Mesenchymal stem cell (in vitro differentiated cells and primary cell): ENCODE measurements around the gene CYTH1.
A peak's percentile ranks its signal among the peaks of the same experiment; 100 is the strongest.

Experiments used
- DNase-seq: peaks from one replicate; pipeline ENCODE4 v3.0.0-alpha.2; 2013
- H2AFZ ChIP-seq: one replicate; pipeline ENCODE4 v1.6.1; 2013; ENCODE audit warnings: low read depth, mild to moderate bottlenecking, control low read depth, inconsistent platforms, low read length, moderate library complexity
- H2AK5ac ChIP-seq: 2 replicates; pipeline ENCODE4 v1.6.1; 2013; ENCODE audit warnings: low read length, moderate library complexity, mild to moderate bottlenecking, inconsistent platforms; ENCODE audit not compliant: severe bottlenecking
- H2BK120ac ChIP-seq: one replicate; pipeline ENCODE4 v1.6.1; 2013; ENCODE audit warnings: low read depth, mild to moderate bottlenecking, inconsistent platforms, low read length, moderate library complexity
- H2BK12ac ChIP-seq, 2 experiments: one replicate each; pipeline ENCODE4 v1.6.1; 2013; ENCODE audit warnings: inconsistent platforms in 2 of 2, low read length in 2 of 2, mild to moderate bottlenecking in 2 of 2, moderate library complexity in 2 of 2, control low read depth in 1 of 2
- H2BK15ac ChIP-seq: one replicate; pipeline ENCODE4 v1.6.1; 2013; ENCODE audit warnings: mild to moderate bottlenecking, low read depth, inconsistent platforms; ENCODE audit not compliant: poor library complexity, severe bottlenecking
- H2BK5ac ChIP-seq: 2 replicates; pipeline ENCODE4 v1.6.1; 2013; ENCODE audit warnings: low read depth, mild to moderate bottlenecking, low read length, control low read depth, inconsistent platforms; ENCODE audit not compliant: poor library complexity, severe bottlenecking
- H3K14ac ChIP-seq, 2 experiments: one replicate each; pipeline ENCODE4 v1.6.1; 2013; ENCODE audit warnings: inconsistent platforms in 2 of 2, low read length in 2 of 2, control low read depth in 1 of 2, mild to moderate bottlenecking in 1 of 2, moderate library complexity in 1 of 2
- H3K18ac ChIP-seq, 2 experiments: one replicate each; pipeline ENCODE4 v1.6.1; 2013; ENCODE audit warnings: inconsistent platforms in 2 of 2, low read length in 2 of 2, control low read depth in 1 of 2, low read depth in 1 of 2, mild to moderate bottlenecking in 1 of 2
- H3K23ac ChIP-seq, 2 experiments: one replicate each; pipeline ENCODE4 v1.6.1; 2013; ENCODE audit warnings: inconsistent platforms in 2 of 2, low read length in 2 of 2, mild to moderate bottlenecking in 2 of 2, moderate library complexity in 2 of 2, control low read depth in 1 of 2
- H3K27ac ChIP-seq: 2 replicates; pipeline ENCODE4 v1.5.1; 2013; ENCODE audit warnings: mild to moderate bottlenecking, moderate library complexity, low read length, control low read depth, inconsistent platforms; ENCODE audit not compliant: poor library complexity, severe bottlenecking
- H3K27me3 ChIP-seq, 2 experiments: 2 replicates each; pipeline versions ENCODE4 v1.6.1 to v1.7.0; 2013; ENCODE audit warnings: low read length in 2 of 2, mild to moderate bottlenecking in 2 of 2, moderate library complexity in 2 of 2, control low read depth in 1 of 2, inconsistent platforms in 1 of 2; ENCODE audit not compliant: control insufficient read depth in 1 of 2, insufficient read depth in 1 of 2
- H3K36me3 ChIP-seq, 2 experiments: 2 replicates each; pipeline versions ENCODE4 v1.6.1 to v1.7.0; 2013; ENCODE audit warnings: low read length in 2 of 2, control low read depth in 1 of 2, inconsistent platforms in 1 of 2, low read depth in 1 of 2, mild to moderate bottlenecking in 1 of 2; ENCODE audit not compliant: insufficient read depth in 2 of 2, control insufficient read depth in 1 of 2
- H3K4ac ChIP-seq, 2 experiments: one replicate each; pipeline ENCODE4 v1.6.1; 2013; ENCODE audit warnings: inconsistent platforms in 2 of 2, low read length in 2 of 2, mild to moderate bottlenecking in 2 of 2, moderate library complexity in 2 of 2, control low read depth in 1 of 2, low read depth in 1 of 2
- H3K4me1 ChIP-seq: 2 replicates; pipeline ENCODE4 v1.6.1; 2013; ENCODE audit warnings: low read depth, low read length, control low read depth; ENCODE audit not compliant: control insufficient read depth, insufficient read depth
- H3K4me2 ChIP-seq: 2 replicates; pipeline ENCODE4 v1.6.1; 2013; ENCODE audit warnings: low read length, mild to moderate bottlenecking, inconsistent platforms; ENCODE audit not compliant: poor library complexity, severe bottlenecking
- H3K4me3 ChIP-seq, 2 experiments: 2 replicates each; pipeline versions ENCODE4 v1.5.1 to v1.7.0; 2013; ENCODE audit warnings: low read length in 2 of 2, mild to moderate bottlenecking in 2 of 2, control low read depth in 1 of 2, low read depth in 1 of 2; ENCODE audit not compliant: insufficient read depth in 1 of 2
- H3K79me1 ChIP-seq: replicated peaks from 2 replicates; pipeline ENCODE4 v1.6.1; 2013; ENCODE audit warnings: mild to moderate bottlenecking, control low read depth, low read length, inconsistent platforms; ENCODE audit not compliant: poor library complexity, severe bottlenecking
- H3K9ac ChIP-seq: 2 replicates; pipeline ENCODE4 v1.7.0; 2013; ENCODE audit warnings: mild to moderate bottlenecking, low read length, moderate library complexity
- H3K9me3 ChIP-seq: 2 replicates; pipeline ENCODE4 v1.7.0; 2013; ENCODE audit warnings: mild to moderate bottlenecking, low read length; ENCODE audit not compliant: control insufficient read depth
- H4K8ac ChIP-seq: one replicate; pipeline ENCODE4 v1.6.1; 2013; ENCODE audit warnings: inconsistent platforms, mild to moderate bottlenecking, low read length, moderate library complexity
- H4K91ac ChIP-seq: one replicate; pipeline ENCODE4 v1.6.1; 2013; ENCODE audit warnings: mild to moderate bottlenecking, low read length, inconsistent platforms
- WGBS: methylation state at CpG from one replicate; pipeline ENCODE4 v1.1.7; 2013; ENCODE audit warnings: mixed read lengths; 5-methylcytosine and 5-hydroxymethylcytosine counted together

Gene CYTH1

DNA sequence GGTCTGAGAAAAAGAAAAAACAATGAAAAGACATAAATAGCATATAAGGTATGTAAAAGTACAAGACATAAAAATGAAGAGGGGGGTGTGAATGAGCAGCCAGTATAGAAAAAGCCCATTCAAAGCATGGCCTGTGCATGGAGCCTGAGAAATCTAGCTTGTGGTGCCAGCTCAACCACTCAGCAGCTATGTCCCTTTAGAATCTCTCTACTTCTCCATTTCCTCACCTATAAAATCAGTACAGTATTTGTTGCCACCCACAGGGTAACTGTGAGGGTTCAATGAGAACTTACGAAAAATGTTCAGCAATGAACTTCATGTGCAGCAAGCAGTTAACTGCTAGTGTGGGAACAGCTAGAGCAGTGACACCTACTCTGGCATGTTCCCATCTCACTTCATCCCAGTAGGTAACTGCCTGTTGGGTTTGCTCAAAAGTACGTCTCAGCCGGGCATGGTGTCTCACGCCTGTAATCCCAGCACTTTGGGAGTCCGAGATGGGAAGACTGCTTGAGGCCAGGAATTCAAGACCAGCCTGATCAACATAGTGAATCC lies 15.3 kb downstream of the CYTH1 start:
- peaks cover 0 to 4% of the 10 kb centered on the region in 2 experiments for H3K36me3 ChIP-seq
- H2AK5ac ChIP-seq = no peak overlapping the region
- no peak overlapping the region for H2BK120ac ChIP-seq
- H4K8ac ChIP-seq = no peak overlapping the region
- no peak overlapping the region for H3K18ac ChIP-seq
- no peak overlapping the region for H4K91ac ChIP-seq
- no peak overlapping the region for H3K4me3 ChIP-seq
- H3K27me3 ChIP-seq = no peaks in the 10 kb centered on the region
- H2BK12ac ChIP-seq = no peak overlapping the region
- no peak for DNase-seq
- H3K27ac ChIP-seq = no peak overlapping the region
- peak overlapping the region; percentile 3 for H3K9ac ChIP-seq
- peaks cover 31% of the 10 kb centered on the region for H3K79me1 ChIP-seq
- H3K4me1 ChIP-seq = peaks cover 4% of the 10 kb centered on the region
- no peak overlapping the region for H2BK5ac ChIP-seq
- H3K23ac ChIP-seq = no peak overlapping the region
- H2BK15ac ChIP-seq = no peak overlapping the region
- H2AFZ ChIP-seq = no peak overlapping the region
- H3K4ac ChIP-seq = no peak overlapping the region
- WGBS = 96% methylated on average over 5 of the region's 5 CpGs
- H3K14ac ChIP-seq = no peak overlapping the region
- no peak overlapping the region for H3K4me2 ChIP-seq
- no peaks in the 10 kb centered on the region for H3K9me3 ChIP-seq

DNA sequence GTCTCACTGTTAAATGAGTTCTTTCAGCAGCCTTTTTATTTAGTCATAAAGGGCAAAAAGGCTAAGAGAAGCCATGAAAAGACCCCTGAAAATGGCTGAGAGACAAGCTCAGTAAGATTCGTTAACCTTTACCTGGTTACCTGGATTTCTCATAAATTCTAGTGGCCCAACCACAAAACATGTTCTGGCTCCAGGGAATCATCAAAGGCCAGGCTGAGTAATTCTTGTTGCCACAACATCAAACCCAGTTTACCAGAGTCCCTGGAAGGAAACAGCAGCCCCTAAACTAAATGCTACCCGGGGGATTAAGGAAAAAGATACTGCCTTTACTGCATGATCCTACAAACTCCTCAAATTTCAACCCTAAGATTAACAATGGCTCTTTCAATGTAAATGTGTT lies 15.8 kb downstream of the CYTH1 start:
- peaks cover 4% of the 10 kb centered on the region for H3K4me1 ChIP-seq
- no peak overlapping the region for H3K27ac ChIP-seq
- no peak overlapping the region for H3K4me3 ChIP-seq
- no peak overlapping the region for H3K4ac ChIP-seq
- H4K8ac ChIP-seq = no peak overlapping the region
- no peak overlapping the region for H3K14ac ChIP-seq
- no peak overlapping the region for H2AK5ac ChIP-seq
- no peak overlapping the region for H2BK12ac ChIP-seq
- DNase-seq = no peak
- no peak overlapping the region for H2AFZ ChIP-seq
- H3K79me1 ChIP-seq = peaks cover 30% of the 10 kb centered on the region
- no peak overlapping the region for H2BK120ac ChIP-seq
- H4K91ac ChIP-seq = no peak overlapping the region
- H3K18ac ChIP-seq = no peak overlapping the region
- no peaks in the 10 kb centered on the region for H3K9me3 ChIP-seq
- H3K9ac ChIP-seq = peak overlapping the region; percentile 15
- H2BK5ac ChIP-seq = no peak overlapping the region
- H3K27me3 ChIP-seq = no peaks in the 10 kb centered on the region
- no peak overlapping the region for H3K4me2 ChIP-seq
- H3K36me3 ChIP-seq = peaks cover 0 to 4% of the 10 kb centered on the region in 2 experiments
- 92% methylated on average over 2 of the region's 2 CpGs for WGBS
- no peak overlapping the region for H3K23ac ChIP-seq
- H2BK15ac ChIP-seq = no peak overlapping the region

- Histone ChIP-seq H3K36me3 (peaks cover 0 to 4% of the 10 kb centered on the region in 2 experiments), H3K27ac (no peak overlapping the region), H3K18ac (no peak overlapping the region), H3K4me1 (peaks cover 4% of the 10 kb centered on the region), H2BK12ac (no peak overlapping the region), H2BK5ac (no peak overlapping the region), H2AK5ac (no peak overlapping the region), H2BK15ac (no peak overlapping the region), H2AFZ (no peak overlapping the region), H3K27me3 (no peaks in the 10 kb centered on the region), H3K79me1 (peaks cover 30% of the 10 kb centered on the region), H3K23ac (no peak overlapping the region), H3K9me3 (no peaks in the 10 kb centered on the region), H4K8ac (no peak overlapping the region), H3K4me2 (no peak overlapping the region), H3K4ac (no peak overlapping the region), H2BK120ac (no peak overlapping the region), H3K9ac (peak overlapping the region; percentile 15), H4K91ac (no peak overlapping the region), H3K14ac (no peak overlapping the region), H3K4me3 (no peak overlapping the region)
- no peak for DNase-seq
- WGBS = 83% methylated on average over 3 of the region's 3 CpGs
Observed at GRCh38 chr17:78765821-78766220, 16.3 kb downstream of the CYTH1 start.

DNA sequence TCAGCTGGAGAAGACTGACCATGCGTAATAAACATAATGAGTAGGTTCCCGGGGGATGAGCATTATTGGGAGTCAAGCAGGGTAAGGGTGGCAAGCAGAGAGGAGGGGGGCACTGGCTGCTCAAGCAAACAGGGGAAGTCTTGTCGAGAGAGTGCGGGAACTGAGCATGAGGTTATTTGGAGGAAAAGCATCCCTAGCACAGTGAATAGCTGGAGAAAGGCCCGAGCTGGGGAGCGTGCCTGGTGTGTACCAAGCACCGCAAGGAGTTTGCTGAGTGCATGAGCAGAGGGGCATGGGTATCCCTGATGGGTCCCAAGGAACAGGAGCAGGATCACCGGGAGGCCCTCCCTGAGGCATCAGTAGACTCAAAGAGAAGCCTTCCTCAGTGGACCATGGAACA lies 17.2 kb downstream of the CYTH1 start:
- Histone ChIP-seq H3K4me2 (no peak overlapping the region), H2BK12ac (peak overlapping the region in 1 of 2 experiments; percentile 54), H2AFZ (no peak overlapping the region), H3K9ac (no peak overlapping the region), H2BK15ac (no peak overlapping the region), H3K23ac (peak overlapping the region in 1 of 2 experiments; percentile 14), H3K36me3 (peaks cover 0 to 4% of the 10 kb centered on the region in 2 experiments), H3K27me3 (no peaks in the 10 kb centered on the region), H3K4me3 (no peak overlapping the region), H2BK120ac (no peak overlapping the region), H4K91ac (no peak overlapping the region), H2AK5ac (no peak overlapping the region), H2BK5ac (no peak overlapping the region), H3K18ac (no peak overlapping the region), H3K4ac (no peak overlapping the region), H3K4me1 (peaks cover 4% of the 10 kb centered on the region), H3K79me1 (peaks cover 27% of the 10 kb centered on the region), H3K27ac (no peak overlapping the region), H3K14ac (no peak overlapping the region), H4K8ac (no peak overlapping the region), H3K9me3 (no peaks in the 10 kb centered on the region)
- no peak for DNase-seq
- WGBS = 99% methylated on average over 8 of the region's 8 CpGs
